HL-60/S4 treated with phorbol 12-myristate 13-acetate at 8.2 ng/mL for 4 days and 3 days (cell line): Measurements from ENCODE around the gene GALNT17.

Experiments used
- in situ Hi-C: fragments of 300-500 bp; cut with MboI; formaldehyde crosslinking; loops from 2 replicates; pipeline ENCODE4 v1.15.0; 2022; ENCODE audit warnings: low sequenced_read_pairs

The GALNT17 gene

DNA sequence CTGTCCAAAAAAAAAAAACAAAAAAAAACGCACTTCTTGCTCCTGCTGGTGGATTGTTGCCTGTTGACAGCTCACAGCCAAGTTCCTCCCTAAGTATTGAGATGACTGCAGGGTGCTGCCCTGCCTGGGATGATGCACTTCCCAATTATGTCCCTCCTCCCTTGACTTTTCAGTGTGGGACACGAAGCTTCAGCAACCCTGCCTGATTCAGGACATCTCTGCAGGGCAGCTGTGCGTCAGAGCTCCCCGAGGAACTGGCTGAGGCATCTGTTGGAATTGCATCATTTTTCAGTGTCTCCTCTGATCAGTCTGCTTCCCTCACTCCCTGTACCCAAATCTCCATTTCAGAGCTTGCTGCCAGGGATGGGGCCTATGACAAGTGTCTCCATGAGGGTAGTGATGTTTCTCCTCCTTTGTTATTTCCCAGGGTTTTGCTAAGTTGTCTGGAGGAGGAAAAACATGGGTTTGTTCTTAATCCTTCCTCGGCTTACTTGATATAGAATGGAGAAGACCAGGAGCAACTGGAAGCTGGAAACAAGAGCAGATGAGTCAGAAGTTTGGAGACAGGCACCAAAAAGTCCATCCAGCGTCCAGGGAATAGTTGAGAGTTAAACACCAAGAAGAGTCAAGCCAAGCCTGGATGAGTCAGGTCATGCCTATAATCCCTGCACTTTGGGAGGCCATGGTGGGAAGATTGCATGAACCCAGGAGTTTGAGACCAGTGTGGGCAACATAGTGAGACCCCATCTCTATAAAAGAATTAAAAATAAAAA lies 355.1 kb downstream of the GALNT17 start:
- in situ Hi-C loops = no loop called here

DNA sequence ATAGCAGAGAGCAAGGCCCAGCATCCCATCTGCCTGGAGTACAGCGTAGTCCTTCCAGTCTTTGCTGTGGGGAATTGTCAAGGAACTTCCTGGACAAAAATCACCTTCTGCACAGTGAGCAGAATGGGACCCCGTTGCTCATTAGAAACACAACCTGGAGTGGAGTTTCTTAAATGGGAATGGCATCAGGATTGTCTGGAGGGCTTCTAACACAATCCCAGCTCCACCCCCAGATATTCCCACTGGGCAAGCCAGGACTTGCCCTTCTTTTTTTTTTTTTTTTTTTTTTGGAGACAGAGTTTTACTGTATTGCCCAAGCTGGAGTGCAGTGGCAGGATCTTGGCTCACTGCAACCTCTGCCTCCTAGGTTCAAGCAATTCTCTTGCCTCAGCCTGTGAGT lies 356.4 kb downstream of the GALNT17 start:
- in situ Hi-C loops = no loop called here

DNA sequence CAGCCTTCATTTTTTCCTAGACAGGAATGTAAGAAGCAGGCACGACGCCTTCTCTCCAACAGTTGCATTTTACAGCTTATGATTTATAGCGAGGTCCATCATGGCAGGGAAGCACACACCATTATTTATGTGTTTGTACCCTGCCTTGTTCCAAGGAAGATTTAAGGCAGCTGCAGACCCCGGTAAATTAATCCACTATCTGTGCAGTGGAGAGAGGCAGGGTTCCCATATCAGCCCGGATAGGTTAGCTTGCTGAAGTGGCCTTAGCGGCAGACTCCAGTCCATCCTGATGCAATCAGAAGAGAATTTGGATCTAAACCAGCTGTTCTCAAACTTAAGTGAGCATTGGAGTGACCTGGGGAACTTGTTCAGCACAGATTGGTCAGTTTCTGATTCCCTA lies 359.4 kb downstream of the GALNT17 start:
- in situ Hi-C loops = no loop called here

DNA sequence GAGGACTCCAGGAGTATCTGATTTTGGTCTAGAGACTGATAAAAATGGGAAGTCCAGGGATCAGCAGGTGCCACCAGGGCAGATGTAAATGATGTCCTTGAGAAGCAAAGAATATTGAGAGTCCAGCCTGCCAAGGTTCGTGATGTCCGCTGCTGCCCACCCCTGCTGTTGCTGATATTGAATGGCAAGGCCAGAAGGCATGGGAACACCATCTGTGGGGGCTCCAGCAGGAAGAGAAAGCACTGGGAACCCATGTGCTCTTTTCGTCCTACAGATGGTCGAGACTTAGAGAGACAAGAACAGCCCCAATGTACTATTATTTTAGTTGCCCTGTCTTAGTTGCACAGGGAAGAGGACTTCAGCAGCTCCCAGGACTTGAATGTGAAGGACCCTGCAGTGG lies 363.9 kb downstream of the GALNT17 start:
- in situ Hi-C loops = no loop called here

DNA sequence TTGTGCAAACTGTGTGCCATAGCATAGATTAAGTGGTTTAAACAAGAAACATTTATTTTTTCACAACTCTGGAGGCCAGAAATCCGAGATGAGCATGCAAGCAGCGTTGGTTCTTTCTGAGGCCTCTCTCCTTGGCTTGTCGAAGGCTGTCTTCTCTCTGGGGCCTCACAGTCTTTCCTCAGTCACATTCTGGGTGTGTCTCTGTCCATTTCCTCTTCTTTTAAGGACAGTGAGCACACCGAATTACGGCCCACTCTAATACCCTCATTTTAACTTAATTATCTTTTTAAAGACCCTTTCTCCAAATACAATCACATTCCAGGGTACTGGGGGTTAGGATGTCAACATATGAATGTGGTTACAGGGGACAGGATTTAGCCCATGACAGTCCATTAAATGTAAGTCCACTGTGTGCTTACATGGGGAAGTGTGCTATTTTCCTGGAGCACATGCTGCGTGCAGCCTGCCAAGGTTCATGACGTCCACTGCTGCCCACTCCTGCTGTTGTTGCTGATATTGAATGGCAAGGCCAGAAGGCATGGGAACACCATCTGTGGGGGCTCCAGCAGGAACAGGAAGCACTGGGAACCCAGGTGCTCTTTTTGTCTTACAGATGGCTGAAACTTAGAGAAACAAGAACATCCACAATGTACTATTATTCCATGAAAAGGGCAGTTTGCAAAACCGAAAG lies 365.5 kb downstream of the GALNT17 start:
- in situ Hi-C loops = no loop called here

DNA sequence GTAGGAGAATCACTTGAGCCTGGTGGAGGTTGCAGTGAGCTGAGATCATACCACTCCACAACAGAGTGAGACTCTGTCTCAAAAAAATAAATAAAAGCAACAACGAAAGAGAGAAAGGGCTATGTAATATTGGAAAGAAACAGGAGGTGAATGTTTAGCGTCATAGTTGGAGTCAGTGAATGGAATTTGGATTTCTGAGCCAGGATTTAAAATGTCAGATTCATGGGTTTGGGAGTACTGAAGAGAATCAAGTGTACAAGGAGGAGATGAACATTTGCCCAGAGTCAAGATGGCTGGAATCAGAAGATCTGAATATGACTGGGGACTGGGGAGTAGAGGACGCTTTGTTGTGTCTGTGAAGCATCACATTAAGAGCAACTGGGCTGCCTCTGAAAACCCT lies 366.4 kb downstream of the GALNT17 start:
- in situ Hi-C loops = no loop called here

DNA sequence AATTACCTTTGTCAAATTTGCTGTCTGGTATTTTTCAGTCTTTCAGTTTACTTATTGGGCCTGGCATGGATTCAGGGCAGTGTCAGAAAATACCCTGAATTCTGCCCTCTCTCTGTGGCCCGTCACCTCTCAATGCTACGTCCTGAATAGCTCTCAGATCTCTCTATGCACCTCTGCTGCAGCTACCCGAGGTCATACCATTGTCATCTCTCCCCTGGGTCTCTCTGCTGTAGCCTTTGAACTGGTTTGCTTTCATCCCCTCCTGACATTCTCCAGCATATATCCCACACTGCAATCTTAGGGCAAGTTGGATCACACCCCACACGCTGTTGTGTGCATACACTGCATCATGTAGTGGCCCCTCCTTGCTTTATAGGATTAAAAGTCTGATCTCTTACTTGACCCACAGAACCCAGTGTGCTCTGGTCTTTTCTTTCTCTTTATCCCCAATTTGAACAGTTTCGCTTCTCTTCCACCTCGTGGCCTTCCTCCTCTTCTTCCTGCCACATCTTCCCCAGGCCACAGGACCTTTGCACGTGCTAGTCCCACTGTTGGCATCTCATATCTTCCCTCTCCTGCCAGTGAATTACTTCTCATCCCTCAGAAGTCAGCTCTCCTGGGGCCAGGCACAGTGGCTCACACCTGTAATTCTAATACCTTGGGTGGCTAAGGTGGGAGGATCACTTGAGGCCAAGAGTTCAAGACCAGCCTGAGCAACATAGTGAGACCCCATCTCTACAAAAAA lies 372.9 kb downstream of the GALNT17 start:
- in situ Hi-C loops = no loop called here

DNA sequence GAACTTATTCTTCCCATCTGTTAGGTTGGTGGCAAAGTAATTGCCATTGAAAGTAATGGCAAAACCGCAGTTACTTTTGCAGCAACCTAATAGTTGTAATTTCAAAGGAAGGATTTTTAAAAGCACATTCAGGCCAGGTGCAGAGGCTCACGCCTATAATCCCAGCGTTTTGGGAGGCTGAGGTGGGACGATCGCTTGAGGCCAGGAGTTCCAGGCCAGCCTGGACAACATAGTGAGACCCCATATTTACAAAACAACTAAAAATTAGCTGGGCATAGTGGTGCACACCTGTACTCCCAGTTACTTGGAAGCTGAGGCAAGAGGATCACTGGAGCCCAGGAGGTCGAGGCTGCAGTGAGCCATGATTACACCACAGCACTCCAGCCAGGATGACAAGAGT lies 374.9 kb downstream of the GALNT17 start:
- in situ Hi-C loops = no loop called here

DNA sequence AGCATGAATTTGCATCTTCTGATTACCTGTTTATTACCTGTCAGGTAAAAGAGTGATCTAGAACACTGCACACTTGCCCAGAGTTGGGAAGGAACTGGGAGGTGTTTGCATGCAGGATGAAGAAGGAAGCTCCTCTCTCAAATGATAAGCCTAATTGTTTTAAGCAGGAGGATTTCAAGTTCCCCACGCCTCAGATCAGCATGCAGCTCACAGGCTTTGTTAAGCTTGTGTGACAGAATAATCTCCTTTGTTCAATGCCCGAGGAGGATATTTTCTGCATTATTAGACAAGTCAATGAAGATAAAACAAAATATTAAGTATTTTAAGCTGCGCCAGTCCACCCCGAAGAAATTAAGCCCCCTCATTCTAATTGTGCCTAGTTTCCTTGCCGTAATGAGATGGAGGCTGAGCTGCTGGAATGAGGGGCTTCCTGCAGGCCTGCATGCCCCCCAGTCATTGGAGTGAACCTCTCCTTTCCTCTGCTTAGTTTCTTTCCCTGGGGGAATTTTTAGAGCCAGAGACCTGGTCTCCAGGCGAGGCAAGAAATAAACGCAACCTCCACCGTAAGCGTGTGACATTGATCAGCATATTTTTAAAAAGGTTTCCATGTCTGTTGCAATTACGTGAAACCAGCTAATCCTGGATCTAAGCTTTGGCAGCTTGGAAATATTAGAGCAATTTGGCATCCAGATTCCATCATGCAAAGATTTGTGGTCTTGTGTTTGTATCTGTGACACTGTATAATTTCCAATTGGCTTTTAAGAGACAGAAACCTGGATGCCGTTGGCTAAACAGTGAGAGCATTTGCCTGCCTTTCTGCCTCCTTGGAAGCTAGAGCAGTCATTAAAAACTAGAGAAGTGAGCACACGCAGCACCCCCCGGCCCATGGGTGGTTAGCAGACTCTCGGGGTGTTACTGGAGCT lies 376.0 kb downstream of the GALNT17 start:
- in situ Hi-C loops = no loop called here

DNA sequence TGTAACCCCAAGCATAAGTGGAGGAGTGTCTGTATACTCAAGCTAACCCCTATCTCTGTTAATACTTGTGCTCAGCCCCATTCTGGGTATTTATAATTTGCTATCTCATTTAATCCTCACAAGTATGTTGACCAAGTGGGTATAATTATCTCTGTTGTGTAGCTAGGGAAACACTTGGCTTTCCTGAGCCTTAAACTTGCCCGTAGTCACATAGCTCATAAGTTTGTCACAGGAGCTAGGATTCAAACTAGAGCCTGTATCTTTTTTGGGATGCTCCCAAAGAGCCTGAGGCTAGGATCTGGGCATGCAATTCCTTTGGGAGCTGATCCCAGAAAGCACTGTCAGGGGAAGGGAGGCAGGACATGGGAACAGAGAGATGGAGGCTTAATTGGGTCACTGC lies 377.4 kb downstream of the GALNT17 start:
- in situ Hi-C loops = no loop called here

DNA sequence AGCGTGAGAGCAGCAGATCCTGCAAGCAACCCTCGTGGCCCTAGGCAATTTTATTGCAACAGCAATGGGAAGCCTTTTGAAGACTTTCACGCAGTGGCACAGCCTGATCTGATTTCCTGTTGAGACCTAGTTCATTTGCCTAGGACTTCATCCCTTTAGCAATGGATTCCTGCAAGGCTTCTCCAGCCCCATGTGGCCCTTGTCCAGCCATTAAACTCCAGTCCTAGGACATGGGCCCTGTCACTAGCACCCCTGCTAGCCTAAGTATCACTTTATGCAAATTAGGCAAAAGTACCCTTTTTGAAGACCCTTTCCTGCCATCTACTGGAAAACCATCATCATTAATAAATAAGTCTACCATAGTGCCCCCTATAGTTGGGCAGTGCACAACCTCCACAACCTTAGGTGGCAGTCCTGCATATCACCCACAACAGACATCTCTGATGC lies 379.4 kb downstream of the GALNT17 start:
- in situ Hi-C loops = no loop called here

DNA sequence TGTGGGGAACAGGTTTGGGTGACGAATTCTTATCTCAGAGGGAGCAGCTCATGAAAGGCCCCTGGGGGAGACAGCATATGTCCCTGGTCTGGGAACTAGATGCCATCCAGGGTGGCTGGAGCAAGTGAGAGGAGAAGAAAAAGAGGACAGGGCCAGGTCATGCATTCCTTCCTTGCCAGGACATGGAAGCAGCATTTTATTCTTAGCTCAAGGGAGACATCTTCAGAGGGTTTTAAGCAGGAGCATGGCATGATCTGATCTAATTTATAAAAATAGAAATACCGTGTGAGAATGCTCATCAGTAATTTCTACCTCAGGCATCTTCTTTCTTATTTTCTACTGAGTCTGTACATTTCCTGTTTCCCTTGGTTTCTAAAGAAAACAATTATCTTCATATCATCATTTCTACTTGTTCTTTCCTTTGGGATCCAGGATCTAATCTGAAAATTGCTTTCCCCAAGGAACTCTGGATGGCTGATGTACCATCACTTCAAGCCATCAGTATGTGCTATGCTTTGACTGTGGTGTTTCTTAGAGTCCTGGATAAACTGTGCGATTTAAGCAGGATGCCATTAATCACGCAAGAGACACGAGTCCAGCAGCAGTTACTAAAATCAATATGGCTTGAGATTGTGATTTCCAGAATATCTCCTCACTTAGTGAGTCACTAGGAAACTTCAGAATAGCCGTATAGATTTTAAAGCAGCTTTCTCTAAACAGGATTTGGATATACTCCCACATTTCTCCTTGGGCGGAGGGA lies 386.2 kb downstream of the GALNT17 start:
- in situ Hi-C loops = no loop called here

DNA sequence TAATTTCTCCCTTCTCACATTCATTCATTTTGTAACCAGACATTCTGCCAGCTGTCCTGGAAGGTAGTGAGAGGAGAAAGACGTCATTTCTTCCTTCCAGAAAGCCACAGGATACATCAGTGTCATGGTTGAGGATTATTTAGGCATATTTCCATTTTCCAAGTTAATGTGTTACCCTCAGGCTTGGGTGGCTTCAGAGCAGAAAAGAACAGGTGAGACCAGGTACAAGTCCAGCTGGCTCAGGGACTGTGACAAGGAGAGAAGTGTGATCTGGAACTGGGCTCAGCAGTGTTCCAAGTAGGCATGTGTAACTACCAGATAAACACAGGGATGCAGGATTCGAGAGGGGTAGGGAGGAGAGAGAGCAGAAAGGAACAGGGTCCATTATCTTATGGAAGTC lies 386.9 kb downstream of the GALNT17 start:
- in situ Hi-C loops = no loop called here

DNA sequence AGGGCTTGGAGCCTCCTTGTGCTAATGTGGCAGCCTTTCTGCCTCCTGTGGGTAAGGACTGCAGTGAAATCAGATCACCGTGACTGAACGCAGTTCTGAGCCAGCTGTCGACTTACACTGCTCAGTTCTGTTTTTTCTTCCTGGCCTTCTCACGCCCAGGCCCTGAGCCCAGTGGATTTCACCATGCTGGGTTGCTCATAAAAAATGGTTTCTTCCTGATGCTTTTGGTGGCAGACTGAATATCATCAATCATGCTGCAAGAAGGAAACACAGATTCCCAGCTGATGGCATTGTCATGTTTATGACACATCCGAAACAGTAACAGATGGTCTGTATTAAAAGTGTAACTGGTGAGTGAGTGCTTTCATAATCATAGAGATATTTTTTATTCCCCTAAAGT lies 389.6 kb downstream of the GALNT17 start:
- in situ Hi-C loops = no loop called here

DNA sequence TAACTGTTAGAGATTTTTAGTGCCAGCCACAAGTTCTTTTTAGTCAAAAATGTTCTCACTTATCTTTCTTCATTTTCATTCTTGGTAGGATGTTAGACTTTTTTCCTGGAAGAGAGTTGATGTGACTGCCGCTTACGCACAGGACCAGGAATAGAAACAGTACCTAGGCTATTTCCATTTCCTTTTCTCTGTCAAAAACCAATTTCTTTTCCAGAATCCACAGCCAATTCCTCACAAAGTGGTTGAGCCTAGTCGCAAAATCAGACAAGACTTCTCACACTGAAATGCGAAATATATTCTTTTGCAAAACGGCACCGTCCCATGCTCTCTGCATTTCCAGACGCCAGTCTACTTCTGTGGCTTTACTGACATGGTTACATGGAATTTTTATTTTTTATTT lies 394.2 kb downstream of the GALNT17 start:
- in situ Hi-C loops = no loop called here

DNA sequence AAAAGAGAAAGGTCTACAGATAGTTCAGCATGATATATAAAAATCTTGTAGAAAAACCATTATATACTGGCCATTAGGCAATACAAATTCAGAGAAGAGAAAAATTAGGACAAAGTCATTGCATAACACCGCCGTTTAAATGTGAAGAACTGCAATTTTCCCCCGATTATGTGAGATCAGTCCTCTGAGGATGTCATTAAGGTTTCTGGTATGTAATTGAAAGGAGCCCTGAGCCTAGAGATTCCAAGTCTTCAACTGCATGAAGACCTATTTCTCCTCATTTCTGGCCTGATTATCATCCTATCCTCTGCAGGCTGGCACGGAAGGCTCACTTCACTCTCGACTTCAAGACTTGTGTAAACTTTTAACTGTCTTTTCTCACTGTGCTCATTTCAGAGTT lies 395.3 kb downstream of the GALNT17 start:
- in situ Hi-C loops = no loop called here

DNA sequence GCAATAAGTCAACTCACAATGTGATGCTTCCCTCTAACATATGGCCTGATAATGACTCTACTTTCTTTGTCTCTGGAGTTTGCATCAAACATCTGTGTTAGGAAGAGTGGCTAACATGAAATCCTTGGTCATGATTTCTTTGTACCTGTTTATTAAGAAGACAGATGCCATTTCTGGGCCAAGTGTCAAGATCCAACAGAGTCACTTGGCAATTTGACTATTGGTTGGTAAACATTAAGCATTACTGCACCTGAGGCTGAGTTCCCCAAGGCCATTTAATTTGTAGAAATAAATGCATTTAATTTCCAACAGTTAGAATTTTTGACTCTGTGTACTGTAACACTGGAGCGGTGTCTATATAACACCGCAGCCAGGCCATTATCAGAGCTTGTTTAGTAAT lies 403.7 kb downstream of the GALNT17 start:
- in situ Hi-C loops = no loop called here

DNA sequence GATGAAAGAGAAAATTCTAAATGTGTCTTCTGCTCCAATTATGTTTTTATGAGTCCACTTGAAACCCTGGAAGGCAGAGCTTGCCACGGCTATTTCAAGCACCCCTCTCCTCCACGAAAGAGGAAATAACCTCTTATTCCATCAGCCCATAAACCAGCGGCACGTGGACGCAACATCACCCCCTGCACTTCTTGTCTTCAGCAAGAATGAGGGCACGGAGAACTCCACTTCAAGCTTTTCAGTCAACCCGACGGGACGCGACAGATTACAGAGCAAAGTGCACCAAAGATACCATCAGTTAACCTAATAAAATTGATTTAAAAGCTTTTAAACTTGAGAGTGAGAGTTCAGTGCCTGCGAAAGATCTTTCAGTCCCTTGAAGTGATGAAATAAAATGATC lies 406.3 kb downstream of the GALNT17 start:
- in situ Hi-C loops = no loop called here

DNA sequence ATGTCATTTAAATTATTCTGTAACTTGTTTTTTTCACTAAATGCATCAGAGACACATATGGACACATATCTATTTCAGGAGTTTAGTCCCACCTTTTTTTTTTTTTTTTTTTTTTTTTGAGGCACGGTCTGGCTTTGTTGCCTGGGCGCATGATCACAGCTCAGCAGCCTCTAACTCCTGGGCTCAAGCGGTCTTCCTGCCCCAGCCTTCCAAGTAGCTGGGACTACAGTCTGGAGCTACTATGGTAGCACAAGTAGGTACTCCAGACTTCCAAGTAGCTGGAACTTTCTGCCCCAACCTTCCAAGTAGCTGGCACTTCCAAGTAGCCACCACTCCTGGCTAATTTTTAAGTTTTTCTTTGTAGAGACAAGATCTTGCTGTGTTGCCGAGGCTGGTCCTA lies 407.7 kb downstream of the GALNT17 start:
- in situ Hi-C loops = no loop called here

DNA sequence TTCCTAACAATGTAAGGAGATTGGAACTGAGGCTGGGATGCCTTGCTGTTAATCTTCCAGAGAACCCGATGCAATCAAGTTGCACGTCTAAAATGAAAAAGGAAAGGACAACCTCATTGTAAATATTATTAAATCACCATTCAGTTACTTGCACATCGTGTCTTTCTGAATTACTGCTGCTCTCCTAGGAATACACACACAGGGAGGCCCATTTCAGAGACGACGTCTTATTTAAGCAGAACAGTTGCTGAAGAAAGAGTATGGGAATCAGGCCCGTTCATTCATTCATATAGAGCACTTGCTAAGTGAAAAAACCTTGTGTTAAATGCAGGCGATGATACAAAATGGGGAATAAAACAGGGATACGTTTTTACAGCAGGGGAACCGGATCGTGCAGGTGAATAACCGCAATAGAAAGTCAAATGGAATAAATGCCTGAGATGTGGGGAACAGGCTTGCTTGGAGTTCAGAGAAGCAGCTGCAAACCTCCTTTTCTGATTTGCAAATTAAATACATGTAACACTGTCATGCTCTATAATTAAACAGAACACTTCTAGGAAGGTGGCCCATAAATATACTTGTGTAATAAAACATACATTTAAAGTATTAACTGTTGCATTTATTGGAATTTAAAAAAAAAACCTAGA lies 409.9 kb downstream of the GALNT17 start:
- in situ Hi-C loops = no loop called here
